Measurements from ENCODE around the gene RTL9. TPM values are rescaled to one million over a fixed set of nuclear protein-coding genes. Genes with fewer than 3 reads are reported as not detected.
A peak's percentile ranks its signal among the peaks of the same experiment; 100 is the strongest.

The RTL9 gene
- total and polyA plus RNA-seq, 9 of the 15 experiments (the other 6 are each of a cell fraction or from before 2014, with no cell fraction given), result 0.04 to 0.35 (median 0.13) TPM; not detected in 1

- H3K27ac ChIP-seq (ENCODE audit: extremely low read depth, low read depth, low read length), result peak overlapping the region; percentile 91
- H3K4me1 ChIP-seq (replicated peaks in 1 of 2; ENCODE audit: control insufficient read depth in 2 of 2, insufficient read depth in 2 of 2, low read length in 2 of 2), result peaks cover 3 to 27% of the 10 kb centered on the region in 2 experiments; a peak in 2 of 5 replicates
- H2AFZ ChIP-seq (ENCODE audit: low read depth, low read length), result peak overlapping the region; percentile 86
- in situ Hi-C loops (cut with MboI) (no loop called here), intact Hi-C loops (cut with micrococcal nuclease) (loop anchor here (2.0 to 5.0 kb wide), 3 partner anchors 90 to 154 kb away; no protein-coding TSS in a partner anchor)
- ChIA-PET CTCF (ENCODE audit: low intra/inter-chr PET ratio) (no interaction called here), POLR2A (interaction anchor here (0.5 to 3.4 kb wide), 15 partner anchors 11 to 1406 kb away, joined by 3 to 26 read pairs (median 3); no protein-coding TSS in a partner anchor)
- H3K79me2 ChIP-seq (ENCODE audit: control insufficient read depth, insufficient read depth, low read length), result peaks cover 62% of the 10 kb centered on the region
- H3K9ac ChIP-seq (ENCODE audit: insufficient read depth in 1 of 2, low read depth in 2 of 2, low read length in 2 of 2), result peak overlapping the region; percentile 86 to 98
- peaks cover 2% of the 10 kb centered on the region; the same call in 1 of the 3 replicates for H3K36me3 ChIP-seq (ENCODE audit: control insufficient read depth, insufficient read depth, low read length)
- H3K9me3 ChIP-seq (replicated peaks; ENCODE audit: control insufficient read depth, insufficient read depth, low read depth, low read length), result no peaks in the 10 kb centered on the region
- H3K27me3 ChIP-seq (ENCODE audit: control insufficient read depth in 2 of 2, insufficient read depth in 2 of 2, low read length in 2 of 2), result no peaks in the 10 kb centered on the region
- peak; percentile 56 for FAIRE-seq
- WGBS (ENCODE audit: insufficient coverage, low coverage, missing lambda C conversion rate), result under 1% methylated on average over 33 of the region's 40 CpGs
- H3K4me3 ChIP-seq, result peak overlapping the region; percentile 95
- H3K9me1 ChIP-seq (ENCODE audit: control insufficient read depth, insufficient read depth, low read length), result no peaks in the 10 kb centered on the region
- no TSS peak for BruUV-seq (replicated peaks)
- peak overlapping the region; percentile 92 for H3K4me2 ChIP-seq (ENCODE audit: insufficient read depth, low read length)
- ATAC-seq, result peak; percentile 53
- DNase-seq (ENCODE audit: extremely low read depth in 1 of 4, low spot score in 3 of 4), result peak in 2 of 4 experiments; percentile 36 to 41
- peaks cover 12% of the 10 kb centered on the region for H4K20me1 ChIP-seq (replicated peaks; ENCODE audit: control insufficient read depth, insufficient read depth, low read length)
- TF ChIP-seq ZNF644 (tag; IDR thresholded peaks at IDR 0.05; ENCODE audit: low read depth) (no peak), ZFPM2 (CRISPR knock-in tag; IDR thresholded peaks at IDR 0.05) (no peak), MTF1 (CRISPR knock-in tag; IDR thresholded peaks at IDR 0.05; ENCODE audit: borderline replicate concordance) (no peak), ETV5 (CRISPR knock-in tag; IDR thresholded peaks at IDR 0.05; ENCODE audit: low read depth) (no peak), NCOA6 (IDR thresholded peaks at IDR 0.05) (no peak), KDM4B (IDR thresholded peaks at IDR 0.05; ENCODE audit: borderline replicate concordance in 2 of 2, low read depth in 1 of 2) (no peak), EWSR1 (IDR thresholded peaks at IDR 0.05; ENCODE audit: borderline replicate concordance, low read depth, partially characterized antibody) (no peak), XRCC5 (IDR thresholded peaks at IDR 0.05; ENCODE audit: low read depth, low read length) (no peak), ATF1 (CRISPR knock-in tag; IDR thresholded peaks at IDR 0.05) (no peak), ATF1 (tag; IDR thresholded peaks at IDR 0.05) (peak; percentile 9; the same call in 1 of the 2 replicates), RBM25 (IDR thresholded peaks at IDR 0.05; ENCODE audit: low read depth, low read length, severe bottlenecking) (no peak), TFAP4 (CRISPR knock-in tag; IDR thresholded peaks at IDR 0.05; ENCODE audit: borderline replicate concordance) (peak; percentile 3; the same call in 1 of the 2 replicates), HIVEP1 (CRISPR knock-in tag; IDR thresholded peaks at IDR 0.05) (no peak), TRIM28 (IDR thresholded peaks at IDR 0.05) (no peak), EP400 (IDR thresholded peaks at IDR 0.05) (no peak), CBX5 (IDR thresholded peaks at IDR 0.05; ENCODE audit: borderline replicate concordance, low read depth) (no peak), PTTG1 (tag; IDR thresholded peaks at IDR 0.05; ENCODE audit: low read depth) (no peak), HINFP (tag; conservative IDR thresholded peaks at IDR 0.05; ENCODE audit: low read depth) (no peak), CHD1 (IDR thresholded peaks at IDR 0.05; ENCODE audit: low read length) (peak; percentile 8), NFIX (CRISPR knock-in tag; IDR thresholded peaks at IDR 0.05; ENCODE audit: low read depth) (no peak), ZEB2 (IDR thresholded peaks at IDR 0.05) (no peak), ZNF507 (tag; conservative IDR thresholded peaks at IDR 0.05) (no peak), ZNF551 (CRISPR knock-in tag; IDR thresholded peaks at IDR 0.05) (no peak)
Observed at GRCh38 chrX:110317061-110317819, 41.4 kb upstream of the RTL9 start.

Data from K562 (cell line).